ENCODE results near the gene MAOA. TPM values are rescaled to one million over a fixed set of nuclear protein-coding genes. Genes with fewer than 3 reads are reported as not detected.

Gene MAOA
- total and polyA plus RNA-seq, 9 of the 15 experiments (the other 6 are each of a cell fraction or from before 2014, with no cell fraction given): 0.68 to 2.7 (median 1.9) TPM

GRCh38 chrX:43707812-43708548, 51.9 kb downstream of the MAOA start:
- no peaks in the 10 kb centered on the region for H3K36me3 ChIP-seq (ENCODE audit: control insufficient read depth, insufficient read depth, low read length)
- no peaks in the 10 kb centered on the region for H3K9me1 ChIP-seq (ENCODE audit: control insufficient read depth, insufficient read depth, low read length)
- POLR2A ChIA-PET: interaction anchor here (1.5 kb wide), 1 partner anchor 14 kb away, joined by 3 read pairs; no protein-coding TSS in a partner anchor
- H3K4me2 ChIP-seq (ENCODE audit: insufficient read depth, low read length): no peak overlapping the region
- intact Hi-C loops (cut with micrococcal nuclease): no loop called here
- no peaks in the 10 kb centered on the region for H3K79me2 ChIP-seq (ENCODE audit: control insufficient read depth, insufficient read depth, low read length)
- H3K9ac ChIP-seq (ENCODE audit: insufficient read depth in 1 of 2, low read depth in 2 of 2, low read length in 2 of 2): no peak overlapping the region
- in situ Hi-C loops (cut with MboI): no loop called here
- H2AFZ ChIP-seq (ENCODE audit: low read depth, low read length): no peak overlapping the region
- H3K27ac ChIP-seq (ENCODE audit: extremely low read depth, low read depth, low read length): no peak overlapping the region
- no peaks in the 10 kb centered on the region for H3K4me1 ChIP-seq (replicated peaks in 1 of 2; ENCODE audit: control insufficient read depth in 2 of 2, insufficient read depth in 2 of 2, low read length in 2 of 2)
- DNase-seq (ENCODE audit: extremely low read depth in 1 of 4, low spot score in 3 of 4): no peak
- H3K4me3 ChIP-seq: no peak overlapping the region
- no peak for FAIRE-seq
- no peaks in the 10 kb centered on the region for H3K9me3 ChIP-seq (replicated peaks; ENCODE audit: control insufficient read depth, insufficient read depth, low read depth, low read length)
- BruUV-seq (replicated peaks): no TSS peak
- CTCF ChIA-PET (ENCODE audit: low intra/inter-chr PET ratio): no interaction called here
- WGBS (ENCODE audit: insufficient coverage, low coverage, missing lambda C conversion rate): 3% methylated on average over 3 of the region's 3 CpGs
- no peaks in the 10 kb centered on the region for H4K20me1 ChIP-seq (replicated peaks; ENCODE audit: control insufficient read depth, insufficient read depth, low read length)
- ATAC-seq: no peak
- H3K27me3 ChIP-seq (ENCODE audit: control insufficient read depth in 2 of 2, insufficient read depth in 2 of 2, low read length in 2 of 2): no peaks in the 10 kb centered on the region
- TF ChIP-seq HNRNPH1 (optimal IDR thresholded peaks at IDR 0.05; ENCODE audit: low read depth, low read length) (no peak), ELF4 (CRISPR knock-in tag; IDR thresholded peaks at IDR 0.05) (no peak), ZNF253 (CRISPR knock-in tag; conservative IDR thresholded peaks at IDR 0.05) (no peak), NCOA2 (IDR thresholded peaks at IDR 0.05; ENCODE audit: partially characterized antibody in 2 of 2) (no peak), HDAC1 (IDR thresholded peaks at IDR 0.05) (no peak), HEY1 (CRISPR knock-in tag; IDR thresholded peaks at IDR 0.05; ENCODE audit: borderline replicate concordance) (no peak), CBX2 (IDR thresholded peaks at IDR 0.05; ENCODE audit: insufficient read depth, low read length, poor library complexity, severe bottlenecking) (no peak), BRF2 (IDR thresholded peaks at IDR 0.05; ENCODE audit: borderline replicate concordance, insufficient read depth, insufficient read length) (no peak), RBBP5 (IDR thresholded peaks at IDR 0.05; ENCODE audit: borderline replicate concordance, insufficient read depth, low read length, poor library complexity, severe bottlenecking) (no peak), PPARD (CRISPR knock-in tag; IDR thresholded peaks at IDR 0.05) (no peak), CXXC5 (CRISPR knock-in tag; IDR thresholded peaks at IDR 0.05) (no peak), THRAP3 (IDR thresholded peaks at IDR 0.05; ENCODE audit: borderline replicate concordance) (no peak)
- TF ChIP-seq, protein P1, sequence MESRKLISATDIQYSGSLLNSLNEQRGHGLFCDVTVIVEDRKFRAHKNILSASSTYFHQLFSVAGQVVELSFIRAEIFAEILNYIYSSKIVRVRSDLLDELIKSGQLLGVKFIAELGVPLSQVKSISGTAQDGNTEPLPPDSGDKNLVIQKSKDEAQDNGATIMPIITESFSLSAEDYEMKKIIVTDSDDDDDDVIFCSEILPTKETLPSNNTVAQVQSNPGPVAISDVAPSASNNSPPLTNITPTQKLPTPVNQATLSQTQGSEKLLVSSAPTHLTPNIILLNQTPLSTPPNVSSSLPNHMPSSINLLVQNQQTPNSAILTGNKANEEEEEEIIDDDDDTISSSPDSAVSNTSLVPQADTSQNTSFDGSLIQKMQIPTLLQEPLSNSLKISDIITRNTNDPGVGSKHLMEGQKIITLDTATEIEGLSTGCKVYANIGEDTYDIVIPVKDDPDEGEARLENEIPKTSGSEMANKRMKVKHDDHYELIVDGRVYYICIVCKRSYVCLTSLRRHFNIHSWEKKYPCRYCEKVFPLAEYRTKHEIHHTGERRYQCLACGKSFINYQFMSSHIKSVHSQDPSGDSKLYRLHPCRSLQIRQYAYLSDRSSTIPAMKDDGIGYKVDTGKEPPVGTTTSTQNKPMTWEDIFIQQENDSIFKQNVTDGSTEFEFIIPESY (CRISPR knock-in tag; IDR thresholded peaks at IDR 0.05): no peak
- TF ChIP-seq, protein P2, sequence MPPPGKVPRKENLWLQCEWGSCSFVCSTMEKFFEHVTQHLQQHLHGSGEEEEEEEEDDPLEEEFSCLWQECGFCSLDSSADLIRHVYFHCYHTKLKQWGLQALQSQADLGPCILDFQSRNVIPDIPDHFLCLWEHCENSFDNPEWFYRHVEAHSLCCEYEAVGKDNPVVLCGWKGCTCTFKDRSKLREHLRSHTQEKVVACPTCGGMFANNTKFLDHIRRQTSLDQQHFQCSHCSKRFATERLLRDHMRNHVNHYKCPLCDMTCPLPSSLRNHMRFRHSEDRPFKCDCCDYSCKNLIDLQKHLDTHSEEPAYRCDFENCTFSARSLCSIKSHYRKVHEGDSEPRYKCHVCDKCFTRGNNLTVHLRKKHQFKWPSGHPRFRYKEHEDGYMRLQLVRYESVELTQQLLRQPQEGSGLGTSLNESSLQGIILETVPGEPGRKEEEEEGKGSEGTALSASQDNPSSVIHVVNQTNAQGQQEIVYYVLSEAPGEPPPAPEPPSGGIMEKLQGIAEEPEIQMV (tag; conservative IDR thresholded peaks at IDR 0.05; ENCODE audit: low read depth): no peak
- TF ChIP-seq, protein P3, sequence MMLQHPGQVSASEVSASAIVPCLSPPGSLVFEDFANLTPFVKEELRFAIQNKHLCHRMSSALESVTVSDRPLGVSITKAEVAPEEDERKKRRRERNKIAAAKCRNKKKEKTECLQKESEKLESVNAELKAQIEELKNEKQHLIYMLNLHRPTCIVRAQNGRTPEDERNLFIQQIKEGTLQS (IDR thresholded peaks at IDR 0.05): no peak
- TF ChIP-seq, protein P3 (CRISPR knock-in tag; conservative IDR thresholded peaks at IDR 0.05): no peak
